H1 (cell line): ENCODE results near the gene KCNIP2.

ENCODE experiments used
- CBX8 ChIP-seq: fragments of 300-800, 300-1000 bp; sonication (generic); IDR thresholded peaks from 2 replicates; pipeline ENCODE4 v1.7.1; 2016; ENCODE audit warnings: low read depth, low read length, borderline replicate concordance
- CEBPB ChIP-seq: IDR thresholded peaks from 2 replicates; pipeline ENCODE4 v1.6.1; 2012; ENCODE audit warnings: low read depth, low read length
- CHD1 ChIP-seq: IDR thresholded peaks from 2 replicates; pipeline ENCODE4 v1.6.1; 2012; ENCODE audit warnings: low read depth, low read length, improper control_type of control experiment
- CTCF ChIP-seq, 3 experiments: IDR thresholded peaks; 1 replicate in 2 of 3; 2 replicates in 1 of 3; pipeline versions ENCODE4 v1.5.1 to v1.6.1; 2011; ENCODE audit warnings: low read length in 3 of 3, mild to moderate bottlenecking in 3 of 3, inconsistent platforms in 2 of 3, low read depth in 1 of 3, moderate library complexity in 1 of 3; ENCODE audit not compliant: insufficient read depth in 1 of 3; ENCODE audit errors: control extremely low read depth in 1 of 3
- FOSL1 ChIP-seq: IDR thresholded peaks from 2 replicates; pipeline ENCODE4 v1.6.1; 2011; ENCODE audit warnings: mild to moderate bottlenecking, low read depth, low read length, moderate library complexity; ENCODE audit not compliant: insufficient read depth
- GTF2F1 ChIP-seq: IDR thresholded peaks from 2 replicates; pipeline ENCODE4 v1.6.1; 2012; ENCODE audit warnings: low read depth, low read length, improper control_type of control experiment, borderline replicate concordance
- KDM1A ChIP-seq: fragments of 200-600, 300-600 bp; sonication (generic); IDR thresholded peaks from 2 replicates; pipeline ENCODE4 v1.7.1; 2016; ENCODE audit warnings: mild to moderate bottlenecking, low read length, borderline replicate concordance
- PHF8 ChIP-seq: fragments of 200-600 bp; sonication (generic); conservative IDR thresholded peaks from 2 replicates; pipeline ENCODE4 v1.7.1; 2012; ENCODE audit warnings: low read depth, mild to moderate bottlenecking, inconsistent platforms, low read length, moderate library complexity
- POLR2A ChIP-seq, 2 experiments: IDR thresholded peaks; 1 replicate in 1 of 2; 2 replicates in 1 of 2; pipeline ENCODE4 v1.6.1; 2011; ENCODE audit warnings: low read depth in 2 of 2, low read length in 2 of 2, mild to moderate bottlenecking in 2 of 2; ENCODE audit errors: control extremely low read depth in 1 of 2
- POLR2AphosphoS5 ChIP-seq: IDR thresholded peaks from 2 replicates; pipeline ENCODE4 v1.6.1; 2011; ENCODE audit warnings: low read depth, low read length
- SIN3A ChIP-seq, 2 experiments: IDR thresholded peaks in 1 of 2; conservative IDR thresholded peaks in 1 of 2; 2 replicates each; pipeline ENCODE4 v1.6.1; 2011 to 2012; ENCODE audit warnings: low read length in 2 of 2, improper control_type of control experiment in 1 of 2, low read depth in 1 of 2, mild to moderate bottlenecking in 1 of 2

GRCh38 chr10:101780187-101780817 is 63.3 kb downstream of the KCNIP2 start:
- TF ChIP-seq CTCF (IDR thresholded peaks at IDR 0.05; ENCODE audit: control extremely low read depth in 1 of 3, insufficient read depth in 1 of 3, low read depth in 1 of 3, low read length in 3 of 3) (no peak), GTF2F1 (no peak), SIN3A (conservative IDR thresholded peaks at IDR 0.05 in 1 of 2, IDR thresholded peaks at IDR 0.05 in 1 of 2; ENCODE audit: low read depth in 1 of 2, low read length in 2 of 2) (no peak), PHF8 (no peak), POLR2AphosphoS5 (no peak), CBX8 (no peak), CHD1 (no peak), POLR2A (IDR thresholded peaks at IDR 0.05; ENCODE audit: control extremely low read depth in 1 of 2, low read depth in 2 of 2, low read length in 2 of 2) (no peak), CEBPB (no peak), KDM1A (no peak), FOSL1 (no peak)
